CD14-positive monocyte (primary cell): ENCODE data around the gene EIPR1. TPM values are rescaled to one million over a fixed set of nuclear protein-coding genes. Genes with fewer than 3 reads are reported as not detected.

Experiments used
- DNase-seq, 3 donors: peaks; one replicate each; pipeline ENCODE4 v3.0.0-alpha.2; 2011 to 2022
- H2AFZ ChIP-seq: 2 replicates; pipeline ENCODE4 v1.6.0; 2012; ENCODE audit warnings: mild to moderate bottlenecking, low read depth, low read length, inconsistent platforms; ENCODE audit not compliant: insufficient read depth, poor library complexity, severe bottlenecking
- H3K27ac ChIP-seq, 2 donors: 1 replicate in 1 of 2; 2 replicates in 1 of 2; pipeline ENCODE4 v1.5.1; 2012 to 2013; ENCODE audit warnings: low read length in 2 of 2, control low read depth in 1 of 2, inconsistent platforms in 1 of 2, low read depth in 1 of 2, mild to moderate bottlenecking in 1 of 2
- H3K27me3 ChIP-seq, 2 donors: one replicate each; pipeline versions ENCODE4 v1.6.0 to v1.6.1; 2011 to 2013; ENCODE audit warnings: low read length in 2 of 2; ENCODE audit not compliant: control insufficient read depth in 2 of 2, insufficient read depth in 2 of 2
- H3K36me3 ChIP-seq, 2 donors: replicated peaks in 1 of 2; 1 replicate in 1 of 2; 2 replicates in 1 of 2; pipeline versions ENCODE4 v1.5.1 to v1.6.1; 2012 to 2013; ENCODE audit warnings: low read length in 2 of 2, control low read depth in 1 of 2, inconsistent platforms in 1 of 2, mild to moderate bottlenecking in 1 of 2; ENCODE audit not compliant: insufficient read depth in 2 of 2, control insufficient read depth in 1 of 2
- H3K4me1 ChIP-seq, 2 donors: 1 replicate in 1 of 2; 2 replicates in 1 of 2; pipeline versions ENCODE4 v1.5.1 to v1.6.1; 2012 to 2013; ENCODE audit warnings: low read length in 2 of 2, control low read depth in 1 of 2, inconsistent platforms in 1 of 2, mild to moderate bottlenecking in 1 of 2, moderate library complexity in 1 of 2; ENCODE audit not compliant: insufficient read depth in 2 of 2, control insufficient read depth in 1 of 2
- H3K4me2 ChIP-seq: replicated peaks from 2 replicates; pipeline ENCODE3; 2012; ENCODE audit warnings: low read length, moderate library complexity, mild to moderate bottlenecking; ENCODE audit not compliant: poor library complexity, severe bottlenecking; ENCODE audit errors: extremely low read depth
- H3K4me3 ChIP-seq, 3 experiments: fragments of 200-600 bp in 1 of 3; sonication (generic) in 1 of 3; replicated peaks in 1 of 3; 1 replicate in 2 of 3; 2 replicates in 1 of 3; pipeline ENCODE4 v1.5.1; 2011 to 2013; ENCODE audit warnings: low read length in 3 of 3, mild to moderate bottlenecking in 3 of 3, control low read depth in 2 of 3, low read depth in 2 of 3, inconsistent platforms in 1 of 3, moderate library complexity in 1 of 3
- H3K79me2 ChIP-seq: 2 replicates; pipeline ENCODE4 v1.6.0; 2012; ENCODE audit warnings: mild to moderate bottlenecking, control low read depth, inconsistent platforms, low read length, moderate library complexity; ENCODE audit not compliant: insufficient read depth
- H3K9ac ChIP-seq: 2 replicates; pipeline ENCODE4 v1.6.0; 2017; ENCODE audit warnings: low read length, mild to moderate bottlenecking; ENCODE audit not compliant: insufficient read depth, poor library complexity, severe bottlenecking
- H3K9me3 ChIP-seq, 2 donors: replicated peaks in 1 of 2; 1 replicate in 1 of 2; 2 replicates in 1 of 2; pipeline versions ENCODE4 v1.5.1 to v1.6.1; 2012 to 2013; ENCODE audit warnings: low read length in 2 of 2, control low read depth in 1 of 2; ENCODE audit not compliant: control insufficient read depth in 1 of 2, insufficient read depth in 1 of 2
- H4K20me1 ChIP-seq: 2 replicates; pipeline ENCODE4 v1.6.0; 2012; ENCODE audit warnings: mild to moderate bottlenecking, low read length, control low read depth, moderate library complexity; ENCODE audit not compliant: insufficient read depth
- H3K27ac Mint-ChIP-seq, 7 donors: one replicate each; pipeline ENCODE4 v1.8.0; 2020; ENCODE audit warnings: mild to moderate bottlenecking in 7 of 7, mixed read lengths in 7 of 7, moderate library complexity in 6 of 7, inconsistent platforms in 2 of 7
- H3K27me3 Mint-ChIP-seq, 3 donors: one replicate each; pipeline ENCODE4 v1.8.0; 2021 to 2022; ENCODE audit warnings: low read depth in 3 of 3, mild to moderate bottlenecking in 3 of 3, mixed read lengths in 3 of 3, moderate library complexity in 3 of 3, inconsistent platforms in 1 of 3
- H3K36me3 Mint-ChIP-seq, 2 donors: one replicate each; pipeline ENCODE4 v1.8.0; 2020; ENCODE audit warnings: mixed read lengths in 2 of 2, inconsistent platforms in 1 of 2, mild to moderate bottlenecking in 1 of 2
- H3K4me1 Mint-ChIP-seq: one replicate; pipeline ENCODE4 v1.8.0; 2020; ENCODE audit warnings: mild to moderate bottlenecking, mixed read lengths
- H3K4me3 Mint-ChIP-seq, 2 donors: one replicate each; pipeline ENCODE4 v1.8.0; 2020; ENCODE audit warnings: mild to moderate bottlenecking in 2 of 2, mixed read lengths in 2 of 2, moderate library complexity in 1 of 2
- H3K9me3 Mint-ChIP-seq, 7 donors: one replicate each; pipeline ENCODE4 v1.8.0; 2020 to 2022; ENCODE audit warnings: mixed read lengths in 7 of 7, mild to moderate bottlenecking in 6 of 7, moderate library complexity in 6 of 7, inconsistent platforms in 2 of 7
- WGBS: methylation state at CpG from one replicate; pipeline ENCODE4 v1.1.5; 2013; ENCODE audit warnings: missing lambda C conversion rate; ENCODE audit not compliant: insufficient coverage; 5-methylcytosine and 5-hydroxymethylcytosine counted together
- intact Hi-C, 2 donors: fragments of 100-400 bp; cut with micrococcal nuclease; formaldehyde crosslinking; loops; one replicate each; pipeline versions ENCODE4 v1.15.0 to v1.15.1; 2023
- polyA plus RNA-seq, 3 donors: library from polyadenylated mRNA; depleted of rRNA in 1 of 3; unstranded in 2 of 3; stranded (reverse) in 1 of 3; fragments of 300-500 nt in 2 of 3; fragments of >200 nt in 1 of 3; fragmentation: Illumina TruSeq in 2 of 3; gene quantifications; 1 replicate in 2 of 3; 2 replicates in 1 of 3; pipeline ENCODE4 v1.2.3, GENCODE V29; 2012 to 2021
- TF ChIP-seq, protein P1 (sequence below): fragments of 200-600 bp; IDR thresholded peaks from one replicate; pipeline ENCODE4 v1.8.0; 2022; ENCODE audit warnings: antibody characterized with exemption, mild to moderate bottlenecking

The EIPR1 gene
- polyA plus RNA-seq, 3 donors = 19.0 to 22.4 (median 20.8) TPM

DNA sequence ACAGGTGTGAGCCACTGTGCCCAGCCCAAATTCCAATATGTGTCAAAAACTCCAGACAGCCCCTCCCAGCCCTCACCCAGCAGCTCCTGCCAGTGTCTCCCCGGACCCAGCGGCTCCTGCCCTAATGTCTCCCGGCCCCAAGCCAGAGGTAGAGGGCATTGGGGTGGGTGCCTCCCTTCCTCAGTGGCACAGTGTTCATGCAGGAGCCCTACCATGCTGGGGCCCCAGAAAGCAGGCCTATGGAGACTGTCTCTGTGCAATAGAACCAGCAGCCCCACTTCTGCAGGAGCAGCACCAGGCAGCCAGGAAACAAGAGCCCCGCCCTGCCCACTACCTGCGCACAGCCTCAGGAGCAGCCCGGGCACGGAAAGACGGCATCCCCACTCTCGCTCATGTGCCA is 70.4 kb downstream of the EIPR1 start:
- intact Hi-C loops = no loop called here
- H3K27ac Mint-ChIP-seq = peak overlapping the region in 1 of 7 donors; percentile 41
- 98% methylated on average over 8 of the region's 9 CpGs for WGBS

DNA sequence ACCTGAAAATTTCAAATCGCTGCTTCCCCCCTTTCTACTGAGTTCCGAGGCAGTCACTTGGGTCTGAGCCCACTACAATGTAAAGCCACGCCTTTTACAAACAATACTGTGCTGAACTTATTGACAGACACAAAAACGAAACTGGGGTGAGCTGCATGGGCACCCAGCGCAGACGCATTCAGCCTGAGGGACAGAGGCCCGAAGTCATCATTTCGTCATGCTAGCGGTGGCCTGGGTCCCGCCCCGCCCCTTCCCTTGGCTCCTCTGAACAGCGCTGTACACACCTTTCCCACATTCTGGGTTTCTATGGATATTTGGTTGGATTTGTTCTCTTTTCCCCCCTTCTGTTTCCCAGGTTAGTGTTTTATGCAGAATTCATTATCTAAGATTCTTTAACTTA is 71.7 kb downstream of the EIPR1 start:
- Mint-ChIP-seq H3K27ac (peak overlapping the region in 1 of 7 donors; percentile 8), H3K36me3 (peaks cover 8 to 11% of the 10 kb centered on the region in 2 donors), H3K27me3 (peaks cover 3 to 9% (median 3%) of the 10 kb centered on the region in 3 donors), H3K4me3 (no peak overlapping the region), H3K9me3 (no peaks in the 10 kb centered on the region), H3K4me1 (peaks cover 9% of the 10 kb centered on the region)
- no peak overlapping the region for H3K4me2 ChIP-seq
- intact Hi-C loops = no loop called here
- no peaks in the 10 kb centered on the region for H3K27me3 ChIP-seq
- DNase-seq = no peak
- H3K9me3 ChIP-seq = no peaks in the 10 kb centered on the region
- H3K4me1 ChIP-seq = peaks cover 3 to 8% of the 10 kb centered on the region in 2 donors
- H4K20me1 ChIP-seq = no peaks in the 10 kb centered on the region
- no peak overlapping the region for H2AFZ ChIP-seq
- H3K36me3 ChIP-seq = peaks cover 4 to 10% of the 10 kb centered on the region in 2 donors
- no peak overlapping the region for H3K9ac ChIP-seq
- no peak overlapping the region for H3K4me3 ChIP-seq
- no peak overlapping the region for H3K27ac ChIP-seq
- TF ChIP-seq, protein P1, sequence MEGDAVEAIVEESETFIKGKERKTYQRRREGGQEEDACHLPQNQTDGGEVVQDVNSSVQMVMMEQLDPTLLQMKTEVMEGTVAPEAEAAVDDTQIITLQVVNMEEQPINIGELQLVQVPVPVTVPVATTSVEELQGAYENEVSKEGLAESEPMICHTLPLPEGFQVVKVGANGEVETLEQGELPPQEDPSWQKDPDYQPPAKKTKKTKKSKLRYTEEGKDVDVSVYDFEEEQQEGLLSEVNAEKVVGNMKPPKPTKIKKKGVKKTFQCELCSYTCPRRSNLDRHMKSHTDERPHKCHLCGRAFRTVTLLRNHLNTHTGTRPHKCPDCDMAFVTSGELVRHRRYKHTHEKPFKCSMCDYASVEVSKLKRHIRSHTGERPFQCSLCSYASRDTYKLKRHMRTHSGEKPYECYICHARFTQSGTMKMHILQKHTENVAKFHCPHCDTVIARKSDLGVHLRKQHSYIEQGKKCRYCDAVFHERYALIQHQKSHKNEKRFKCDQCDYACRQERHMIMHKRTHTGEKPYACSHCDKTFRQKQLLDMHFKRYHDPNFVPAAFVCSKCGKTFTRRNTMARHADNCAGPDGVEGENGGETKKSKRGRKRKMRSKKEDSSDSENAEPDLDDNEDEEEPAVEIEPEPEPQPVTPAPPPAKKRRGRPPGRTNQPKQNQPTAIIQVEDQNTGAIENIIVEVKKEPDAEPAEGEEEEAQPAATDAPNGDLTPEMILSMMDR = no peak
- H3K79me2 ChIP-seq = no peaks in the 10 kb centered on the region
- WGBS = 90% methylated on average over 7 of the region's 12 CpGs

More for the DNA sequence above, 70.4 kb downstream of the EIPR1 start:
- H3K4me2 ChIP-seq = no peak overlapping the region
- Mint-ChIP-seq H3K4me1 (peaks cover 9% of the 10 kb centered on the region), H3K36me3 (peaks cover 5% of the 10 kb centered on the region in 2 donors), H3K4me3 (no peak overlapping the region), H3K9me3 (no peaks in the 10 kb centered on the region), H3K27me3 (peaks cover 1 to 7% (median 3%) of the 10 kb centered on the region in 3 donors)
- H3K27ac ChIP-seq = no peak overlapping the region
- TF ChIP-seq, protein P1 = no peak
- H3K4me1 ChIP-seq = peaks cover 3 to 8% of the 10 kb centered on the region in 2 donors
- no peaks in the 10 kb centered on the region for H3K27me3 ChIP-seq
- H3K79me2 ChIP-seq = no peaks in the 10 kb centered on the region
- DNase-seq = no peak
- no peak overlapping the region for H3K9ac ChIP-seq
- H3K9me3 ChIP-seq = no peaks in the 10 kb centered on the region
- no peak overlapping the region for H3K4me3 ChIP-seq
- H4K20me1 ChIP-seq = no peaks in the 10 kb centered on the region
- no peak overlapping the region for H2AFZ ChIP-seq
- peaks cover 0 to under 1% of the 10 kb centered on the region in 2 donors for H3K36me3 ChIP-seq
